H1 (cell line): Measurements from ENCODE around the gene BAZ2B. TPM values are rescaled to one million over a fixed set of nuclear protein-coding genes. Genes with fewer than 3 reads are reported as not detected.

Source experiments
- ASH2L ChIP-seq: fragments of 200-600, 300-600 bp; sonication (generic); IDR thresholded peaks from one replicate; pipeline ENCODE4 v1.7.1; 2017; ENCODE audit warnings: low read length
- CBX8 ChIP-seq: fragments of 300-800, 300-1000 bp; sonication (generic); IDR thresholded peaks from 2 replicates; pipeline ENCODE4 v1.7.1; 2016; ENCODE audit warnings: low read depth, low read length, borderline replicate concordance
- EP300 ChIP-seq, 2 experiments: IDR thresholded peaks; 1 replicate in 1 of 2; 2 replicates in 1 of 2; pipeline ENCODE4 v1.6.1; 2011 to 2012; ENCODE audit warnings: low read depth in 2 of 2, low read length in 2 of 2, mild to moderate bottlenecking in 2 of 2, borderline replicate concordance in 1 of 2, inconsistent platforms in 1 of 2, moderate library complexity in 1 of 2
- PHF8 ChIP-seq: fragments of 200-600 bp; sonication (generic); conservative IDR thresholded peaks from 2 replicates; pipeline ENCODE4 v1.7.1; 2012; ENCODE audit warnings: low read depth, mild to moderate bottlenecking, inconsistent platforms, low read length, moderate library complexity
- POLR2A ChIP-seq, 2 experiments: IDR thresholded peaks; 1 replicate in 1 of 2; 2 replicates in 1 of 2; pipeline ENCODE4 v1.6.1; 2011; ENCODE audit warnings: low read depth in 2 of 2, low read length in 2 of 2, mild to moderate bottlenecking in 2 of 2; ENCODE audit errors: control extremely low read depth in 1 of 2
- POLR2AphosphoS5 ChIP-seq: IDR thresholded peaks from 2 replicates; pipeline ENCODE4 v1.6.1; 2011; ENCODE audit warnings: low read depth, low read length
- SAP30 ChIP-seq: fragments of 300-600 bp; sonication (generic); IDR thresholded peaks from 2 replicates; pipeline ENCODE4 v1.7.1; 2012; ENCODE audit warnings: low read length, moderate library complexity, mild to moderate bottlenecking, inconsistent platforms; ENCODE audit not compliant: insufficient read depth, insufficient replicate concordance
- YY1 ChIP-seq: IDR thresholded peaks from 2 replicates; pipeline ENCODE4 v1.6.1; 2011; ENCODE audit warnings: low read depth, mild to moderate bottlenecking, low read length
- polyA plus RNA-seq, 7 experiments: library from polyadenylated mRNA; depleted of rRNA in 3 of 7; stranded (reverse) in 5 of 7; unstranded in 2 of 7; fragments of >200 nt in 5 of 7; fragments of 200-250 nt in 2 of 7; gene quantifications; 1 replicate in 5 of 7; 2 replicates in 1 of 7; 4 replicates in 1 of 7; pipeline versions ENCODE4 v1.2.1 to v1.2.3, GENCODE V29; 2011 to 2013; ENCODE audit warnings: missing spikeins in 2 of 7, mixed read lengths in 2 of 7
- total RNA-seq: library from RNA; stranded (reverse); fragmentation: NEBNext Ultra II Directional; extraction: Animal tissue kit (Norgen Biotek cat#: 25700); gene quantifications from 2 replicates; pipeline ENCODE4 v1.2.1, GENCODE V29; 2021
- TF ChIP-seq, protein P1 (sequence below): IDR thresholded peaks from 2 replicates; pipeline ENCODE4 v1.6.1; 2012; ENCODE audit warnings: low read length, inconsistent platforms
- TF ChIP-seq, protein P2 (sequence below), 3 experiments: IDR thresholded peaks; 1 replicate in 2 of 3; 2 replicates in 1 of 3; pipeline versions ENCODE4 v1.5.1 to v1.6.1; 2011; ENCODE audit warnings: low read length in 3 of 3, mild to moderate bottlenecking in 3 of 3, inconsistent platforms in 2 of 3, low read depth in 1 of 3, moderate library complexity in 1 of 3; ENCODE audit not compliant: insufficient read depth in 1 of 3; ENCODE audit errors: control extremely low read depth in 1 of 3
- TF ChIP-seq, protein P3 (sequence below): IDR thresholded peaks from 2 replicates; pipeline ENCODE4 v1.6.1; 2012; ENCODE audit warnings: inconsistent platforms

The BAZ2B gene
- total and polyA plus RNA-seq, 2 of the 8 experiments (the other 6 are each of a cell fraction or from before 2014, with no cell fraction given) = 15.2 to 46.3 TPM

DNA sequence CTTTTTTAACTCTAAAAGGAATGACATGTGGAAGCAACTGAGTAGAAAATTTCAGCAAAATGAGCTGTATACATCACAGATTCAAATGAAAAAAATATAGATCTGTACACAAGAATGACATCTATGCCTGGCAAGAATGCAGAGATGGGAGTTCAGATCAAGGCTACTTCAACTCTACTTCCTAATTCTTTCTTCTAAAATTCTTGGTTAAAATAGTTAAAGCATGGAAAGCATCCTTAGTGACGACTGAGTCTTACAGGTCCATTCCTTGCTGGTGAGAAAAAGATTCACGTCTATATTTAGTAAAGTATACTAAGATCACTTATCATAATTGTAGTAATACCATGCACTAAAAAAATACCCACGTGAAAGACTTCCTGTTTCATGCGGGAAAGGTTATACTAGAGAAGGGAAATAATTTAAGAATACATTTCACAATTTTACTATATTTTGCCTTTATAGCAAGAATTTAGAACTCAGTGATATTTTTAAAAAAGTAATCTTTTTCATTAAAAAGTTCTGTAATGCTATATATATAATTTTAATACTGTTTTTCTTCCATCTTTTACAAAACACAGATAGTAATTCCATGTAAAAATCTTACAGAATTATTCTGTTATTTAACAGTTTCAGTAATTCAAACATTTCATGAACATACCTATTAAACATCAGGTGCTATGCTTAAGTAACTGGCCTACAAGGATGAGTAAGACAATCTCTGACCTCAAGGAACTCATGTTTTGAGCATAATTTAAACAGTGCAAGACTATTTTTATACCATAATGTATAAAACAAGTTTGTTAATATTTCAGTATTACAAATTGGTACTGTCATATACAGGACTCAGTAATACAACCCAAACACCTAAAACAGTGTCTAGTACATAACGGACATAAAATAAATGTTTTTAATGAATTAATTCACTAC lies 159.6 kb downstream of the BAZ2B start (continued):
- TF ChIP-seq, protein P1, sequence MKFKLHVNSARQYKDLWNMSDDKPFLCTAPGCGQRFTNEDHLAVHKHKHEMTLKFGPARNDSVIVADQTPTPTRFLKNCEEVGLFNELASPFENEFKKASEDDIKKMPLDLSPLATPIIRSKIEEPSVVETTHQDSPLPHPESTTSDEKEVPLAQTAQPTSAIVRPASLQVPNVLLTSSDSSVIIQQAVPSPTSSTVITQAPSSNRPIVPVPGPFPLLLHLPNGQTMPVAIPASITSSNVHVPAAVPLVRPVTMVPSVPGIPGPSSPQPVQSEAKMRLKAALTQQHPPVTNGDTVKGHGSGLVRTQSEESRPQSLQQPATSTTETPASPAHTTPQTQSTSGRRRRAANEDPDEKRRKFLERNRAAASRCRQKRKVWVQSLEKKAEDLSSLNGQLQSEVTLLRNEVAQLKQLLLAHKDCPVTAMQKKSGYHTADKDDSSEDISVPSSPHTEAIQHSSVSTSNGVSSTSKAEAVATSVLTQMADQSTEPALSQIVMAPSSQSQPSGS = no peak
- TF ChIP-seq YY1 (no peak), SAP30 (no peak), EP300 (IDR thresholded peaks at IDR 0.05; ENCODE audit: borderline replicate concordance in 1 of 2, low read depth in 2 of 2, low read length in 2 of 2) (no peak), POLR2A (IDR thresholded peaks at IDR 0.05; ENCODE audit: control extremely low read depth in 1 of 2, low read depth in 2 of 2, low read length in 2 of 2) (no peak), POLR2AphosphoS5 (no peak), ASH2L (no peak), PHF8 (no peak), CBX8 (no peak)
- TF ChIP-seq, protein P2, sequence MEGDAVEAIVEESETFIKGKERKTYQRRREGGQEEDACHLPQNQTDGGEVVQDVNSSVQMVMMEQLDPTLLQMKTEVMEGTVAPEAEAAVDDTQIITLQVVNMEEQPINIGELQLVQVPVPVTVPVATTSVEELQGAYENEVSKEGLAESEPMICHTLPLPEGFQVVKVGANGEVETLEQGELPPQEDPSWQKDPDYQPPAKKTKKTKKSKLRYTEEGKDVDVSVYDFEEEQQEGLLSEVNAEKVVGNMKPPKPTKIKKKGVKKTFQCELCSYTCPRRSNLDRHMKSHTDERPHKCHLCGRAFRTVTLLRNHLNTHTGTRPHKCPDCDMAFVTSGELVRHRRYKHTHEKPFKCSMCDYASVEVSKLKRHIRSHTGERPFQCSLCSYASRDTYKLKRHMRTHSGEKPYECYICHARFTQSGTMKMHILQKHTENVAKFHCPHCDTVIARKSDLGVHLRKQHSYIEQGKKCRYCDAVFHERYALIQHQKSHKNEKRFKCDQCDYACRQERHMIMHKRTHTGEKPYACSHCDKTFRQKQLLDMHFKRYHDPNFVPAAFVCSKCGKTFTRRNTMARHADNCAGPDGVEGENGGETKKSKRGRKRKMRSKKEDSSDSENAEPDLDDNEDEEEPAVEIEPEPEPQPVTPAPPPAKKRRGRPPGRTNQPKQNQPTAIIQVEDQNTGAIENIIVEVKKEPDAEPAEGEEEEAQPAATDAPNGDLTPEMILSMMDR (IDR thresholded peaks at IDR 0.05; ENCODE audit: control extremely low read depth in 1 of 3, insufficient read depth in 1 of 3, low read depth in 1 of 3, low read length in 3 of 3) = no peak
- TF ChIP-seq, protein P3, sequence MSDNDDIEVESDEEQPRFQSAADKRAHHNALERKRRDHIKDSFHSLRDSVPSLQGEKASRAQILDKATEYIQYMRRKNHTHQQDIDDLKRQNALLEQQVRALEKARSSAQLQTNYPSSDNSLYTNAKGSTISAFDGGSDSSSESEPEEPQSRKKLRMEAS = no peak
